ENCODE data around the gene WDR90.

DNA sequence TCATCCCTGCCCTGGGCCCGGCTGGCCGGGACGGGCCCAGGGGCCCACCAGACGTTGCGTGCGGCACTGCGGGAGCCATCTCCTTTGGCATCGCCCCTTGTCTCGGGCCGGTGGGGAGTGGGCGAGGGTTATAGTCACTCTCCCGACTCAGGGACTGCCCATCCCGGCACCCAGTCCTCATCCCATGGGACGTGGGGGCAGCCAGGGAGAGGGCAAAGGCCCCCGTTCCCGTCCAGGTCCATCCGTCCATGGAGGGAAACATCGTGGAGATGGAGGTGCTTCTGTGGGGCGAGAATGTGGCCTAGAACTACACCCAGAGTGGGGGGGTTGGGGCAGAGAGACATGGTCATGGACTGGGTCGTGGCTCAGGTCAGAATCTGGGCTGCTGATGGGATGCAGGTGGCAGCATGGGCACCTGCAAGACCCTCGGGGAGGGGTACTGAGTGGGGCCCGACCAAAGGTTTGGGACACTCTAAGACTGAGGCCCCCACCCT is 2.4 kb upstream of the WDR90 start:
- TF ChIP-seq, protein P1, sequence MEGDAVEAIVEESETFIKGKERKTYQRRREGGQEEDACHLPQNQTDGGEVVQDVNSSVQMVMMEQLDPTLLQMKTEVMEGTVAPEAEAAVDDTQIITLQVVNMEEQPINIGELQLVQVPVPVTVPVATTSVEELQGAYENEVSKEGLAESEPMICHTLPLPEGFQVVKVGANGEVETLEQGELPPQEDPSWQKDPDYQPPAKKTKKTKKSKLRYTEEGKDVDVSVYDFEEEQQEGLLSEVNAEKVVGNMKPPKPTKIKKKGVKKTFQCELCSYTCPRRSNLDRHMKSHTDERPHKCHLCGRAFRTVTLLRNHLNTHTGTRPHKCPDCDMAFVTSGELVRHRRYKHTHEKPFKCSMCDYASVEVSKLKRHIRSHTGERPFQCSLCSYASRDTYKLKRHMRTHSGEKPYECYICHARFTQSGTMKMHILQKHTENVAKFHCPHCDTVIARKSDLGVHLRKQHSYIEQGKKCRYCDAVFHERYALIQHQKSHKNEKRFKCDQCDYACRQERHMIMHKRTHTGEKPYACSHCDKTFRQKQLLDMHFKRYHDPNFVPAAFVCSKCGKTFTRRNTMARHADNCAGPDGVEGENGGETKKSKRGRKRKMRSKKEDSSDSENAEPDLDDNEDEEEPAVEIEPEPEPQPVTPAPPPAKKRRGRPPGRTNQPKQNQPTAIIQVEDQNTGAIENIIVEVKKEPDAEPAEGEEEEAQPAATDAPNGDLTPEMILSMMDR (IDR thresholded peaks at IDR 0.05) = no peak
- TF ChIP-seq POLR2A (IDR thresholded peaks at IDR 0.05) = no peak
